Keratinocyte (primary cell): ENCODE data around the gene AEBP1. TPM values are rescaled to one million over a fixed set of nuclear protein-coding genes. Genes with fewer than 3 reads are reported as not detected.

Experiments
- DNase-seq: peaks from one replicate; pipeline ENCODE4 v3.0.0-alpha.2; 2011; ENCODE audit warnings: low read depth, missing footprints, low spot score
- FAIRE-seq: peaks from 2 replicates; lab custom pipeline; 2011; peaks lifted over from hg19 to GRCh38; lab: Jason Lieb, UNC
- H2AFZ ChIP-seq: 2 replicates; pipeline ENCODE4 v1.6.0; 2012; ENCODE audit warnings: low read length, control low read depth, inconsistent platforms; ENCODE audit not compliant: control insufficient read depth
- H3K27ac ChIP-seq: 2 replicates; pipeline ENCODE4 v1.5.1; 2011; ENCODE audit warnings: low read length; ENCODE audit not compliant: control insufficient read depth, insufficient read depth
- H3K27me3 ChIP-seq: 3 replicates; pipeline ENCODE4 v1.6.0; 2011; ENCODE audit warnings: low read length; ENCODE audit not compliant: control insufficient read depth, insufficient read depth; ENCODE audit errors: extremely low read depth
- H3K36me3 ChIP-seq, 2 experiments: 2 replicates in 1 of 2; 3 replicates in 1 of 2; pipeline ENCODE4 v1.5.1; 2011; ENCODE audit warnings: low read length in 2 of 2, mild to moderate bottlenecking in 1 of 2; ENCODE audit not compliant: control insufficient read depth in 2 of 2, insufficient read depth in 2 of 2; ENCODE audit errors: extremely low read depth in 1 of 2
- H3K4me1 ChIP-seq: 3 replicates; pipeline ENCODE4 v1.5.1; 2011; ENCODE audit warnings: low read length; ENCODE audit not compliant: control insufficient read depth, insufficient read depth; ENCODE audit errors: extremely low read depth
- H3K4me2 ChIP-seq: 3 replicates; pipeline ENCODE4 v1.6.0; 2011; ENCODE audit warnings: low read depth, low read length; ENCODE audit not compliant: control insufficient read depth, insufficient read depth; ENCODE audit errors: extremely low read depth
- H3K4me3 ChIP-seq, 3 experiments: fragments of 200-600 bp in 1 of 3; sonication (generic) in 1 of 3; 2 replicates in 2 of 3; 3 replicates in 1 of 3; pipeline ENCODE4 v1.5.1; 2011 to 2016; ENCODE audit warnings: low read length in 3 of 3, mild to moderate bottlenecking in 3 of 3, control low read depth in 2 of 3, inconsistent platforms in 1 of 3, low read depth in 1 of 3, mixed read lengths in 1 of 3, mixed run types in 1 of 3, moderate library complexity in 1 of 3; ENCODE audit not compliant: control insufficient read depth in 2 of 3, insufficient read depth in 2 of 3; ENCODE audit errors: extremely low read depth in 1 of 3
- H3K79me2 ChIP-seq: 2 replicates; pipeline ENCODE4 v1.6.0; 2012; ENCODE audit warnings: low read length; ENCODE audit not compliant: control insufficient read depth, insufficient read depth
- H3K9ac ChIP-seq: 3 replicates; pipeline ENCODE4 v1.6.0; 2011; ENCODE audit warnings: low read length; ENCODE audit not compliant: control insufficient read depth, insufficient read depth; ENCODE audit errors: extremely low read depth
- H3K9me1 ChIP-seq: 3 replicates; pipeline ENCODE4 v1.6.0; 2011; ENCODE audit warnings: low read length; ENCODE audit not compliant: control insufficient read depth, insufficient read depth; ENCODE audit errors: extremely low read depth
- H3K9me3 ChIP-seq: 2 replicates; pipeline ENCODE4 v1.5.1; 2012; ENCODE audit warnings: low read depth, low read length; ENCODE audit not compliant: control insufficient read depth
- H4K20me1 ChIP-seq: 3 replicates; pipeline ENCODE4 v1.6.0; 2011; ENCODE audit warnings: low read length; ENCODE audit not compliant: control insufficient read depth, insufficient read depth; ENCODE audit errors: extremely low read depth
- EZH2 ChIP-seq: IDR thresholded peaks from one replicate; pipeline ENCODE4 v1.6.1; 2012; ENCODE audit warnings: inconsistent platforms, mild to moderate bottlenecking, low read length, moderate library complexity
- dilution Hi-C: fragments of 300-500 bp; cut with MboI; formaldehyde crosslinking; loops from one replicate; pipeline ENCODE4 v1.7.0; 2020; ENCODE audit warnings: low sequenced_read_pairs; ENCODE audit not compliant: extremely low pct_ligation_motif_present
- polyA plus RNA-seq, 5 experiments: library from polyadenylated mRNA; depleted of rRNA in 3 of 5; stranded (reverse) in 3 of 5; stranded (forward) in 1 of 5; unstranded in 1 of 5; fragments of >200 nt; gene quantifications; 1 replicate in 1 of 5; 2 replicates in 3 of 5; 3 replicates in 1 of 5; pipeline versions ENCODE4 v1.2.1 to v1.2.3, GENCODE V29; 2011 to 2012; ENCODE audit warnings: missing spikeins in 2 of 5, low read depth in 1 of 5, low replicate concordance in 1 of 5
- TF ChIP-seq, protein P1 (sequence below), 3 experiments: IDR thresholded peaks in 1 of 3; conservative IDR thresholded peaks in 1 of 3; optimal IDR thresholded peaks in 1 of 3; 2 replicates in 2 of 3; 3 replicates in 1 of 3; pipeline versions ENCODE3 to v1.5.1; 2011; ENCODE audit warnings: low read length in 3 of 3, mild to moderate bottlenecking in 3 of 3, moderate library complexity in 2 of 3, control low read depth in 1 of 3, inconsistent platforms in 1 of 3; ENCODE audit not compliant: insufficient read depth in 2 of 3; ENCODE audit errors: extremely low read depth in 1 of 3

AEBP1 gene
- polyA plus RNA-seq, 1 donor (not counting 4 experiments of a cell fraction or from before 2014, with no cell fraction given), result 0.03 TPM

- dilution Hi-C loops, result no loop called here
- Histone ChIP-seq H3K36me3 (no peaks in the 10 kb centered on the region), H3K79me2 (no peaks in the 10 kb centered on the region), H3K4me2 (no peak overlapping the region), H3K4me3 (no peak overlapping the region), H3K9me3 (no peaks in the 10 kb centered on the region), H3K27me3 (peaks cover 11% of the 10 kb centered on the region), H3K4me1 (peaks cover 25% of the 10 kb centered on the region), H3K9ac (no peak overlapping the region), H2AFZ (no peak overlapping the region), H3K27ac (no peak overlapping the region), H3K9me1 (no peaks in the 10 kb centered on the region), H4K20me1 (no peaks in the 10 kb centered on the region)
- no peak for FAIRE-seq
- no peak for TF ChIP-seq EZH2
- TF ChIP-seq, protein P1, sequence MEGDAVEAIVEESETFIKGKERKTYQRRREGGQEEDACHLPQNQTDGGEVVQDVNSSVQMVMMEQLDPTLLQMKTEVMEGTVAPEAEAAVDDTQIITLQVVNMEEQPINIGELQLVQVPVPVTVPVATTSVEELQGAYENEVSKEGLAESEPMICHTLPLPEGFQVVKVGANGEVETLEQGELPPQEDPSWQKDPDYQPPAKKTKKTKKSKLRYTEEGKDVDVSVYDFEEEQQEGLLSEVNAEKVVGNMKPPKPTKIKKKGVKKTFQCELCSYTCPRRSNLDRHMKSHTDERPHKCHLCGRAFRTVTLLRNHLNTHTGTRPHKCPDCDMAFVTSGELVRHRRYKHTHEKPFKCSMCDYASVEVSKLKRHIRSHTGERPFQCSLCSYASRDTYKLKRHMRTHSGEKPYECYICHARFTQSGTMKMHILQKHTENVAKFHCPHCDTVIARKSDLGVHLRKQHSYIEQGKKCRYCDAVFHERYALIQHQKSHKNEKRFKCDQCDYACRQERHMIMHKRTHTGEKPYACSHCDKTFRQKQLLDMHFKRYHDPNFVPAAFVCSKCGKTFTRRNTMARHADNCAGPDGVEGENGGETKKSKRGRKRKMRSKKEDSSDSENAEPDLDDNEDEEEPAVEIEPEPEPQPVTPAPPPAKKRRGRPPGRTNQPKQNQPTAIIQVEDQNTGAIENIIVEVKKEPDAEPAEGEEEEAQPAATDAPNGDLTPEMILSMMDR (optimal IDR thresholded peaks at IDR 0.05 in 1 of 3, IDR thresholded peaks at IDR 0.05 in 1 of 3, conservative IDR thresholded peaks at IDR 0.05 in 1 of 3; ENCODE audit: extremely low read depth in 1 of 3, insufficient read depth in 2 of 3, low read length in 3 of 3), result no peak
- DNase-seq, result no peak
These were observed 3.5 kb upstream of the AEBP1 start for GRCh38 chr7:44100458-44101302.

DNA sequence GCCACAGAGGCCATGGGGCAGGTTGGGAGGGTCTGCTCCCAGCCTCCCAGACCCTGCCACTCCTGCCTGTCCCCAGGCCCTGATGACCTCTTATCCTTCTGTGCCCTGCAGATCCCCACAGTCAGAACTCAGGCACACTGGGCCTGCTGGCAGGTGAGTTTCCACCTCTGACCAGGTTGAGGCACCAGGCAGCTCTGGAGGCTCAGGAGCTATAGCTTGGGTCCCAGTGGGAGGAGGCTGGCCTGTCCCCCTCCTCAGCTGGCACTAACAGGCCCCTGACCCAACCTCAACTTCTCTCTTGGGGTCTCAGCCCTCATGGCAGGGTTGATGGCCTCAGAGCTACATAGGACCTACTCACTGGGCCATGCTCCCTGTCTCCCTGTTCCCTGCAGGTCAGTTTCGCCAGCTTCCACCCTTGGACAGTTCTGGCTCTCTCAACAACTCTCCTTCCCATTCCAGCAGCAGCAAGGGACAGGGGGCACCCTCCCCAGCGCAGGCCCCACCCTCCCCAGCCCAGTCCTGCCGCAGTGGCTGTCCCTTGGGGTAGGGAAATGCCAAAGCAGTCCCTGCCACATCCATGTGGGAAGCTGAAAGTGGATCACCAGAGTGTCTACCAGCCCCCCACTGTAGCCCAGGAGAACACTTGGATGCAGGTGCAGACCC lies 2.7 kb upstream of the AEBP1 start:
- no peak overlapping the region for H2AFZ ChIP-seq
- no peaks in the 10 kb centered on the region for H3K36me3 ChIP-seq
- H4K20me1 ChIP-seq, result no peaks in the 10 kb centered on the region
- dilution Hi-C loops, result no loop called here
- no peak overlapping the region for H3K4me2 ChIP-seq
- H3K79me2 ChIP-seq, result no peaks in the 10 kb centered on the region
- FAIRE-seq (no peak), DNase-seq (no peak)
- no peak overlapping the region for H3K27ac ChIP-seq
- TF ChIP-seq, protein P1 (optimal IDR thresholded peaks at IDR 0.05 in 1 of 3, IDR thresholded peaks at IDR 0.05 in 1 of 3, conservative IDR thresholded peaks at IDR 0.05 in 1 of 3; ENCODE audit: extremely low read depth in 1 of 3, insufficient read depth in 2 of 3, low read length in 3 of 3), result no peak
- TF ChIP-seq EZH2, result no peak
- H3K9me1 ChIP-seq, result no peaks in the 10 kb centered on the region
- H3K9me3 ChIP-seq, result no peaks in the 10 kb centered on the region
- H3K27me3 ChIP-seq, result peaks cover 11% of the 10 kb centered on the region
- H3K9ac ChIP-seq, result no peak overlapping the region
- H3K4me1 ChIP-seq, result peaks cover 25% of the 10 kb centered on the region
- no peak overlapping the region for H3K4me3 ChIP-seq
